Mammary epithelial cell (primary cell): ENCODE data around the gene WDR45.
A peak's percentile ranks its signal among the peaks of the same experiment; 100 is the strongest.

Experiments used
- EZH2 ChIP-seq: IDR thresholded peaks from 2 replicates; pipeline ENCODE4 v1.6.1; 2012; ENCODE audit warnings: low read length, inconsistent platforms, borderline replicate concordance
- TF ChIP-seq, protein P1 (sequence below), 2 donors: IDR thresholded peaks in 1 of 2; conservative IDR thresholded peaks in 1 of 2; 2 replicates each; pipeline ENCODE4 v1.5.1; 2011 to 2012; ENCODE audit warnings: inconsistent platforms in 2 of 2, low read length in 2 of 2, mild to moderate bottlenecking in 2 of 2, control low read depth in 1 of 2, low read depth in 1 of 2; ENCODE audit not compliant: insufficient read depth in 1 of 2; ENCODE audit errors: extremely low read depth in 1 of 2

DNA sequence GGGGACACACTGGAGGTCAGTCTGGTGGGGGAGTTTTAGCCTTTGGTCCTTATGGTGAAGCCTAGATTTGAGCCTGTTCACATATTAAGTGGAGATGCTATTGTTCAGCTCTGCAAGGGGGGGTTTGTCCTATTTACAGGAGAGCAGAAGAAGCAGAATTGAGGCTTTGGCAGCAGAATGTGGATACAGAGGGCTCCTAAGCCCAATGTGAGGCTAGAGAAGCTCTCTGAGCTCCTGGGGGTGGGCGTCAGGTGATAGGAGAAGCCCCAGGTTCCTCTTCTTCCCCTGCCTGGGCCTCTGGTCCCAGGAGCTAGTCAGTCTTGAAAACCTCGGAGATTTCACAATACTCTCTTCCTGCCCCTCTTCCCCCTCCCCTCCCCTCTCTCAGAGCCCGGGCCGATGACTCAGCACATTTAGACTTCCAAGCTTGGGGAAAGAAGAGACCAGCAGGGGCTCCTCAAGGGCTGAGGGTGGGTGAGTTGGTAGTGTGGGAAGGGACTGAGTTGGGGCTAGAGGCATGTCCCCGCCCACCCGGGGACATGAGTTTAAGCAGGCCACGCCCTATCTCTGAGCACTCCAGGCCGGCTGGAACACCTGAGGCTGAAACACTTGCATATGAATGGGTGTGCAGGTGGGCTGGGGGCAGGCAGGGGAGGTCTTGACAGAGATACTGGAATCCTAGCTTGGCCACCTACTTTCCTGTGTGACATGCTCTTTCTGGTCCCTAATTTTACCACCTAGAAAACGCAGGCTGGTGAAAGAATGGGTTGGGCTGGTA, 39.9 kb downstream of the WDR45 start:
- no peak for TF ChIP-seq EZH2
- TF ChIP-seq, protein P1, sequence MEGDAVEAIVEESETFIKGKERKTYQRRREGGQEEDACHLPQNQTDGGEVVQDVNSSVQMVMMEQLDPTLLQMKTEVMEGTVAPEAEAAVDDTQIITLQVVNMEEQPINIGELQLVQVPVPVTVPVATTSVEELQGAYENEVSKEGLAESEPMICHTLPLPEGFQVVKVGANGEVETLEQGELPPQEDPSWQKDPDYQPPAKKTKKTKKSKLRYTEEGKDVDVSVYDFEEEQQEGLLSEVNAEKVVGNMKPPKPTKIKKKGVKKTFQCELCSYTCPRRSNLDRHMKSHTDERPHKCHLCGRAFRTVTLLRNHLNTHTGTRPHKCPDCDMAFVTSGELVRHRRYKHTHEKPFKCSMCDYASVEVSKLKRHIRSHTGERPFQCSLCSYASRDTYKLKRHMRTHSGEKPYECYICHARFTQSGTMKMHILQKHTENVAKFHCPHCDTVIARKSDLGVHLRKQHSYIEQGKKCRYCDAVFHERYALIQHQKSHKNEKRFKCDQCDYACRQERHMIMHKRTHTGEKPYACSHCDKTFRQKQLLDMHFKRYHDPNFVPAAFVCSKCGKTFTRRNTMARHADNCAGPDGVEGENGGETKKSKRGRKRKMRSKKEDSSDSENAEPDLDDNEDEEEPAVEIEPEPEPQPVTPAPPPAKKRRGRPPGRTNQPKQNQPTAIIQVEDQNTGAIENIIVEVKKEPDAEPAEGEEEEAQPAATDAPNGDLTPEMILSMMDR (conservative IDR thresholded peaks at IDR 0.05 in 1 of 2, IDR thresholded peaks at IDR 0.05 in 1 of 2; ENCODE audit: extremely low read depth in 1 of 2, insufficient read depth in 1 of 2, low read depth in 1 of 2, low read length in 2 of 2): peak in 1 of 2 donors; percentile 24
